Naive B cell (primary cell): ENCODE measurements around the gene MRPS14. TPM values are rescaled to one million over a fixed set of nuclear protein-coding genes. Genes with fewer than 3 reads are reported as not detected.
A peak's percentile ranks its signal among the peaks of the same experiment; 100 is the strongest.
"Not testable (repeated sequence)": the region's sequence is repeated elsewhere in the genome, so short reads cannot be mapped to it uniquely, and the experiment has no call there.

Source experiments
- ATAC-seq, 2 donors: fragments of 150-1000 bp; cut with Tn5 transposase; 2 replicates each; pipeline ENCODE4 v1.10.0; 2021; ENCODE audit warnings: low read depth in 2 of 2, mild to moderate bottlenecking in 2 of 2, moderate library complexity in 2 of 2
- DNase-seq: peaks from one replicate; pipeline ENCODE4 v3.0.0; 2022
- H3K27ac Mint-ChIP-seq, 6 donors: one replicate each; pipeline ENCODE4 v1.8.0; 2020 to 2022; ENCODE audit warnings: mild to moderate bottlenecking in 6 of 6, mixed read lengths in 6 of 6, moderate library complexity in 5 of 6, inconsistent platforms in 2 of 6
- H3K27me3 Mint-ChIP-seq, 3 donors: one replicate each; pipeline ENCODE4 v1.8.0; 2021 to 2022; ENCODE audit warnings: mixed read lengths in 3 of 3, mild to moderate bottlenecking in 1 of 3
- H3K36me3 Mint-ChIP-seq, 2 donors: one replicate each; pipeline ENCODE4 v1.8.0; 2020 to 2022; ENCODE audit warnings: mixed read lengths in 2 of 2, inconsistent platforms in 1 of 2, mild to moderate bottlenecking in 1 of 2
- H3K4me1 Mint-ChIP-seq, 3 donors: one replicate each; pipeline ENCODE4 v1.8.0; 2020 to 2022; ENCODE audit warnings: mixed read lengths in 3 of 3, inconsistent platforms in 1 of 3, mild to moderate bottlenecking in 1 of 3, moderate library complexity in 1 of 3
- H3K4me3 Mint-ChIP-seq, 8 donors: one replicate each; pipeline ENCODE4 v1.8.0; 2020 to 2022; ENCODE audit warnings: mild to moderate bottlenecking in 8 of 8, mixed read lengths in 8 of 8, moderate library complexity in 8 of 8, inconsistent platforms in 2 of 8
- H3K9me3 Mint-ChIP-seq, 7 donors: one replicate each; pipeline ENCODE4 v1.8.0; 2020 to 2022; ENCODE audit warnings: mixed read lengths in 7 of 7, mild to moderate bottlenecking in 5 of 7, inconsistent platforms in 2 of 7, moderate library complexity in 1 of 7
- polyA plus RNA-seq, 6 donors: library from polyadenylated mRNA; unstranded; fragments of 300-500 nt; fragmentation: Illumina TruSeq; gene quantifications; one replicate each; pipeline ENCODE4 v1.2.3, GENCODE V29; 2021; ENCODE audit warnings: low read depth in 6 of 6

Gene MRPS14
- 10 to 100 TPM; 27.9 to 52.5 (median 43.0) TPM for polyA plus RNA-seq

DNA sequence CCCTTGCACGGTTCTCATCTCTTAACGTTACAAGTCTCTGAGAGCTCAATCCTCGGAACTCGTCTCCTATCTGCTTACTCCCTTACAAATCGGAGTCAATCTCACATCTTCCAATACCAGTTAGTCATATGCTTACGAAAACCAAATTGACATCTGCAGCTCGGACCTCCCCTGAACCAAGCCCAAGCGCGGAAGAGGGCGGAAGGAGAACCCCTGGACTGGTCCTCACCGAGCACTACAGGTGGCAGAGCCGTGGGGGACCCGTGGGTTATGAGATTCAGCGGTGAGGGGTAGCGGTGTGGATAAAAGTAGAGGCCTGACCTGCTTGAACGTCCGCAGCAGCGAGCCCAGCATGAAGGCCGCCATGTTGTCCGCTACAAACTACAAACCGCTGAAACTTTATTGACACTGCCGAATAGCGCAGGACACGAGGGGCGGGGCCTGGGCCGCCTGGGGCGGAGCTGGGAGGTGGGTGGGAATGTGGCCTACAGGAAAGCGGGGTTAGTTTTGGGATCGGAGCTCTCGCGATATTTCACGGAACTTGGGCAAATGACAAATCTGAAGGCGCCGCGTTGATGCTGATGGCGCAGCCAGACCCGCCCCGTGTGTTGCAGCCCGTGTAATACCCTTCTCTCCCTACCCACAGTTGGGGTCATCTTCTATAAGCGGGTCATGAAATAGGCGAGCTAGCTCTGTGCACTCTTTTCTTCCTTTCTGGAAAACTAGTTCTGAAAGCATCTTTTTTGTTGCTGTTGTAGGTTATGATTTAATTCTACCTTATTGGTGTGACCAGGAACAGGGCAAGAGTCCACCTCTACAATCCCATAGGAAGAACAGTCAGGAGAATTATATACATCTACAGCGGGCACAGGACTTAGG, at the start of gene MRPS14:
MRPS14 (minus strand) TSS at position 383 of the 879 bp plus-strand sequence; CDS start at position 366, 17 bp downstream.
- peaks cover 0 to 6% (median 0%) of the 10 kb centered on the region in 7 donors for H3K9me3 Mint-ChIP-seq
- H3K4me3 Mint-ChIP-seq, result peak within 1 kb of the TSS; percentile 89 to 100 (median 95)
- peak within 1 kb of the TSS; percentile 77 to 99 (median 94) for H3K27ac Mint-ChIP-seq
- no peaks in the 10 kb centered on the region for H3K36me3 Mint-ChIP-seq
- peaks cover 27 to 35% (median 28%) of the 10 kb centered on the region in 3 donors for H3K4me1 Mint-ChIP-seq
- ATAC-seq (peak; percentile 91 to 93), DNase-seq (peak; percentile 96)
- H3K27me3 Mint-ChIP-seq, result no peaks in the 10 kb centered on the region

DNA sequence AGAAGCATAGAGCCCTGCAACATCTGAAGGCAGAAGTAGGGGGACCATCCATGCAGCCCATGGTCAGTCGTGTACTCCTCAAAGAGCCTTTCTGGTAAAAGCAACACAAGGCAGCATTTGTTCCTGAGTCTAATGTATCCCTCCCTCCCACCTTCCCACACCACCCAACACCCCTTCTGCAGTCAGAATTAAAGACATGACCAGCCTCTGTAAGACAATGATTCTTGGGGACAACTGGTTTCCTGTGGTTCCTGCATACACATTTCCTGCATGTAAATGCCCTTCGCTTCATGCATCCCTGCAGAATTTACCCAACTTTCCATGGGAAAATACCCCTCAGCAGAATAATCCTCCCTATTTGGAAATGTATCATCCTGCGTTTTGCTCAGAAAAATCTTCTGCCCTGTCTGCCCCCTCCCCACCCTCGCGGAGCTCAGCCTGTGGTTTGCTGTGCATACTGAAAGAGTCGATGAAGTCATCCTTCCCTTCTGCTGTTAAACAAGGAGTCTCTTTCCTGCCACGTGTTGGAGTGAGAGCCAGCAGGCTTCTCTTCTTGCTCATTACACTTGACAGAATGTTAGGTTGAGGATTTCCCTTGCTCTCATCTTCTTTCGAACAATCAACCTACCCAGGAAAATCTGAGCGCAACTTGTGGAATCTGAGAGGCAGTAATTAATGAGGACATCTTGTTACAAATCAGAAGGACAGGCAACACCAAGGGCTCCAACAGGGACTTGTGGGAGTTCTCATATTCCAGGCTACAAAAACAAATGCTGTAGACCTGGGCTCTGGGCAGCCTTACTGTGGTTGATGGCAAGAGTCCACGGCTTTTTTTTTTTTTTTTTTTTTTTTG, 49.1 kb upstream of the MRPS14 start:
- DNase-seq, result no peak
- H3K27me3 Mint-ChIP-seq, result peaks cover 32 to 51% (median 38%) of the 10 kb centered on the region in 3 donors
- H3K27ac Mint-ChIP-seq, result peak overlapping the region in 2 of 6 donors; percentile 16 to 53
- H3K4me1 Mint-ChIP-seq, result peaks cover 0 to 7% (median 5%) of the 10 kb centered on the region in 3 donors
- ATAC-seq, result no peak
- H3K9me3 Mint-ChIP-seq, result no peaks in the 10 kb centered on the region
- H3K4me3 Mint-ChIP-seq, result peak overlapping the region in 2 of 8 donors; percentile 45 to 54
- H3K36me3 Mint-ChIP-seq, result no peaks in the 10 kb centered on the region

DNA sequence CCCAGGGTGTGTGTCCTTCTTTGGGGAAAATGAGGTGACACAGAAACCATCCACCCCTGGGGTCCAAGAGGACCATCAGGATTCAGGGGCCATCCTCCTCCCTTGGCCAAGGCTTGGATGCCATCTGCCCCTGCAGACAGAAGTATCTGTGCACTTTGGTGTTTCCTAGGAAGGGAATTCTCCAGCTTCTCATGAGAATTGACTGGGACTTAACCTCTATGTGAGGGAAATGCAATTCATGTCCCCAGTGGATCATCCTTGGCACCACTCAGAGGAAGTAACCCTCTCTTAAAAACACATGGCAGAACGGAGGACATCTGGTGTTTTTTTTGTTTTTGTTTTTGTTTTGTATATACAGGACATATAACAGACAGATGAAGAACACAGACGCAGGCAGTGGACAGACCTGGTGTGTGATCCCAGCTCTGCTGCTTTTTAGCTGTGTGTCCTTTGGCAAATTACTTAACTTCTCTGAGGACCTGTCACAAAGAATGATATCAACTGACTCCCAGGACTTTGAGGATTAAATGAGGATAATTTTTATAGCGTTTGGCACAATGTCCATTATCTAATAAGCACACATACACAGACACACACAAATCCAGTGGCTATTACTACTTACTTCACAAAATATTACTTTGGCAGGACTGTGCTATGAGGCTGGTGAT, 48.2 kb upstream of the MRPS14 start:
- ATAC-seq (no peak), DNase-seq (no peak)
- Mint-ChIP-seq H3K27ac (no peak overlapping the region), H3K27me3 (peaks cover 27 to 53% (median 38%) of the 10 kb centered on the region in 3 donors), H3K9me3 (no peaks in the 10 kb centered on the region), H3K36me3 (no peaks in the 10 kb centered on the region), H3K4me3 (no peak overlapping the region), H3K4me1 (peaks cover 0 to 7% (median 5%) of the 10 kb centered on the region in 3 donors)

DNA sequence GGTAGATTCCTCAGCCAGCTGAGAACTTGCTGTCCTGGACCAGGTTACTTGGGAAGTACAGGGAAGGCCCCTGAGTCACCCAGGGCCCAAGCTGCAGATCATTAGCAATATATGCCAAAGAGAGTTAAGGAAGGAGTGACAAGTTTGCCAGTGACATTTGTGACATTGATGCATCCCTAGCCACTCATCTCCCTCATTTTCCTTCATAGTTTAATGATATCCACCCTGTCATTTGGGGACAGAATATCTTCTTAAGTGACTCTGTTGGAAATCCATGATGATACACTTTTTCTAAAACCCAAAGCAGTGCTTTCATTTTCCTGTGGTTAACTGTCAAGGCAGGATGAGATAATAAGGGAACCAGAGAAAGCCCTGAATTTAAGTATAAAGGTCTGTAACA, 47.6 kb upstream of the MRPS14 start:
- Mint-ChIP-seq H3K27me3 (peaks cover 26 to 53% (median 44%) of the 10 kb centered on the region in 3 donors), H3K9me3 (no peaks in the 10 kb centered on the region)

DNA sequence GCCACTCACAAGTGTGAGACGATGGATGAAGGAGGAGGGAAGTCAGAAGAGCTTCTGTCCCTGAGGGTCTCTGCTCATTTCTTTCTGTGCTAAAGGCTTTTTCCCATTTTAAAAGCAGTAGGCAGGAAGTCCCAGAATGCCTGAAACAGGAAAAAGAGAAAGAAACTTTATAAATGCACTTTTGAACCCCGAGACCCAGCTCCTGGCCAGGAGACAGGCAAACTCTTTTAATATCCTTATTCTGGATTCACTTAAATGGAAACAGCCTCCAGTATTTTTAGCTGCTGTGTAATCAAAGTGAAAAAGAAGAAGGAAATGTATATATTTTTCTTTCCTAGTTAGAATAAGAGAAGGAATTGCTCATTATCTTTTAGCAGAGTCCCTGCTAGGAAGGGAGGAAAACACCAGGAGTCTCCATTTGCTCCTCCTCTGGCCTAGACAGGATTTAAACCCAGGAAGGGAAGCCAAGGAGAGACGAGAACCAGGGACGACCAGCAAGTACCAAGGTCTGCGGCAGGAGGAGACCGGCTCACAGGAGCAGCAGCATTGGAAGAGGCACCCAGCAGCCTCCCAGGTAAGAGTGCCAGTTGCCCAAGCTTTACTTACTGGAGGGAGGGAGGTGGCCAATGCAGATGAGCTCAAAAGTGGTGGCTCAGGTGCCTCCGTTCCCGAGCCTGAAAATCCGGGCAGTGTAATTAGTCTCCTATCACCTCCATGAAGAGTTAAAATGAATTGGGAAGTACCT, 44.3 kb upstream of the MRPS14 start, which contains the start of gene TNN:
TNN (plus strand) TSS at position 472 of the 745 bp plus-strand sequence. CDS start 9,586 bp downstream, outside the sequence.
- DNase-seq, result no peak
- Mint-ChIP-seq H3K27ac (peak within 1 kb of the TSS in 2 of 6 donors; percentile 7 to 12), H3K27me3 (peaks cover 27 to 43% (median 29%) of the 10 kb centered on the region in 3 donors)

More for the DNA sequence above, 47.6 kb upstream of the MRPS14 start:
- Mint-ChIP-seq H3K27ac (no peak overlapping the region), H3K4me3 (no peak overlapping the region), H3K4me1 (peaks cover 0 to 7% (median 5%) of the 10 kb centered on the region in 3 donors), H3K36me3 (no peaks in the 10 kb centered on the region)
- ATAC-seq (no peak), DNase-seq (no peak)

DNA sequence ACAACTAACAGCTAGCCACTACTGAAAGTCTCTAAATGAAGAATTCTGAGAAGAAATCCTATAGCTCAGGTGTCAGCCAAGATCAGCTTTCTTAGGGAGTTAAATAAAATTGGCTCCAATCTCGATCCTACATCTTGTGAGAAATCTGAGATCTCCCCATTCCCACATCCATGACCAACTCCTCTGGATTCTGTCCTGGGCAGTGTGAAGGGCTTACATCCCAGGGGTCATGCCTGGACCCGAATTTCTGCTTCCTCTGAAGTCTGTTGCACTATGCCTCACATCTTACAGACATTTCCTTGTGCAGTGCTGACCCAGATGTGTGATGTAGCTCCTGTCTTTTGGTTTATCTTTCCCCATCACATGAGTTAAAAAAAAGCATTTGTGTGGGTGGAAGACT, 39.6 kb upstream of the MRPS14 start:
- Mint-ChIP-seq H3K27ac (no peak overlapping the region), H3K4me1 (no peaks in the 10 kb centered on the region), H3K27me3 (peaks cover 11 to 25% (median 13%) of the 10 kb centered on the region in 3 donors)

More for the DNA sequence above, 44.3 kb upstream of the MRPS14 start, which contains the start of gene TNN:
- Mint-ChIP-seq H3K9me3 (no peaks in the 10 kb centered on the region), H3K4me3 (peak within 1 kb of the TSS in 1 of 8 donors; percentile 78), H3K36me3 (no peaks in the 10 kb centered on the region), H3K4me1 (peaks cover 0 to 4% (median 4%) of the 10 kb centered on the region in 3 donors)
- no peak for ATAC-seq

DNA sequence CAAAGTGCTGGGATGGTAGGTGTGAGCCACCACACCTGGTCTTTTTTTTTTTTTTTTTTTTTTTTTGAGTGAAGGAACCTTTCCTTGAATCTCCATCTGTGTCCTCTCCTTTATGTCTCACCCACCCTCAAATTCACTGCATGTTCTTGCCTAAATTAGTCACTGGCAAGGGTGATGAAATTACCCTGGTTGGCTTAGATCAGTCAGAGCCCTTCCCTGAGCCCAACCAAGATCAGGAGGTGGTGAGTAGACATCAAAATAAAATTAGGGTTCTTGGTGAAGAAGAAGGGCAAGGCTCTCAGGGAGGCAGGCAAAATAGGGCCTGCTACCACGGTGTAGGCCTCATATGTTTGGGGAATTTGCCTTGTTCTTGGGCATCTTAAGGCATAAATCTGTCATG, 39.1 kb upstream of the MRPS14 start:
- peaks cover 13 to 24% (median 16%) of the 10 kb centered on the region in 3 donors for H3K27me3 Mint-ChIP-seq
- no peak for ATAC-seq

More for the DNA sequence above, 39.6 kb upstream of the MRPS14 start:
- DNase-seq (no peak), ATAC-seq (no peak)
- Mint-ChIP-seq H3K36me3 (no peaks in the 10 kb centered on the region), H3K9me3 (peaks cover 0 to 13% (median 7%) of the 10 kb centered on the region in 7 donors), H3K4me3 (no peak overlapping the region)

DNA sequence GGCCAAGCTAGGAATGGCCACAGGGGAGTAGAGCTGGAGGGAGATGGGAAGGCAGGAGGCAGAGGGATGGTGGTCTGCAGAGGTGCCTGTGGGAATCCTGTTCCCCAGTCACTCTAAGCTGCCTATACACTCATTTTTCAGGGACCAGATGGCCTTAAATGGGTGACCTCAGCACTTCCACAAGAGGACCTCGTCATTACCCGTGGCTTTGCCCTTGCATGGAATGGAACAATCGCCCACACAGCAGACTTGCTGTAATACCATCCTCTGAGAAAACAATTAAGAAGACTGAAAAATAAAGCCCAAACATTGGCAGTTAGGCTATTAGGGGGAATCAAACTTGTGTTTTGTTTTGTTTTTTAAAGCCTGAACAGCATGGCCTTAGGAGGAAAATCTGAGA, 31.5 kb upstream of the MRPS14 start:
- peaks cover 25 to 59% (median 57%) of the 10 kb centered on the region in 3 donors for H3K27me3 Mint-ChIP-seq
- H3K4me3 Mint-ChIP-seq, result no peak overlapping the region
- H3K27ac Mint-ChIP-seq, result no peak overlapping the region
- no peak for DNase-seq
- no peaks in the 10 kb centered on the region for H3K4me1 Mint-ChIP-seq
- no peak for ATAC-seq
- peaks cover 0 to 23% (median 16%) of the 10 kb centered on the region in 7 donors for H3K9me3 Mint-ChIP-seq
- no peaks in the 10 kb centered on the region for H3K36me3 Mint-ChIP-seq

More for the DNA sequence above, 39.1 kb upstream of the MRPS14 start:
- H3K4me1 Mint-ChIP-seq, result no peaks in the 10 kb centered on the region
- H3K27ac Mint-ChIP-seq, result no peak overlapping the region
- no peak for DNase-seq
- no peak overlapping the region for H3K4me3 Mint-ChIP-seq
- no peaks in the 10 kb centered on the region for H3K36me3 Mint-ChIP-seq
- peaks cover 0 to 19% (median 9%) of the 10 kb centered on the region in 7 donors for H3K9me3 Mint-ChIP-seq

DNA sequence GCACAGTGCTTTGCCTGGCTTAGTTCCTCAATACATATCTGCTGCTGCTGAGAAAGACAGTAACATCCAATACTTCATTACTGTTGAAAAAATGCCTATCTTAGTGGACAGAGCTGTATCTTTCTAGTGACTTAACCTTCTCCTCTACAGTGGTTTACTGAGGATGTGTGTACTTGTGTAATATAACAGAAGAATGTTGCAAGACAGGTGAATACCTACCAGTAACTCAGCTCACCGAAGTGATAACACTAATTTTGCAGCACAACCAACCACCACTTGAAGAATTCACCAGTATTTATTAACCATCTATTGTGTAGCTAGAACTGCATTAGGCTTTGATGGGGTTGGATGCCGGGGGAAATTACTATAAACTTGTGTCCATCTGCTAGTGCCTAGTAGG, 27.8 kb upstream of the MRPS14 start:
- no peak for ATAC-seq
- peaks cover 36 to 70% (median 67%) of the 10 kb centered on the region in 3 donors for H3K27me3 Mint-ChIP-seq
- H3K9me3 Mint-ChIP-seq, result peaks cover 0 to 3% (median under 1%) of the 10 kb centered on the region in 7 donors
- DNase-seq, result no peak
- H3K27ac Mint-ChIP-seq, result no peak overlapping the region
- no peaks in the 10 kb centered on the region for H3K4me1 Mint-ChIP-seq
- H3K4me3 Mint-ChIP-seq, result no peak overlapping the region
- peaks cover 0 to 1% of the 10 kb centered on the region in 2 donors for H3K36me3 Mint-ChIP-seq

DNA sequence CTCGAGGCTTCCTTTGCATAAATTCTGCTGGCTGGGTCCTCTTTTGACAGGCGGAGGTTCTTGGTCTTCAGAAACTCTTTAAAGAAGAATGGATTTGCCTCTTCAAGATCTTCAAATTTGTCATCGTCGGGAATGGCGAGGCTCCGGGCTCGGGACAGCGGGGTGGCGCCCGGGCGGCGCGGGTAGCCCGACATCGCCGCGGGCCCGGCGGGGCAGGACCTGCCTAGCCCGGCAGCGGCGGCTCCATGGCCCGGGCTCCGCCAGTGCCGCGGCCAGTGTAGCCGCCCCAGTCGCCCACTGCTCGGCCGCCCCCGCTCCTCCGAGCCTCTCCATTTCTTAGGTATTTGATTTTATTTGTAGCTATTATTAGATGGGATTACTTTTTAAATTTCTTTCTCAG, 22.3 kb upstream of the MRPS14 start:
- DNase-seq (no peak), ATAC-seq (no peak)
- peaks cover 0 to 5% (median 2%) of the 10 kb centered on the region in 7 donors for H3K9me3 Mint-ChIP-seq
- H3K27ac Mint-ChIP-seq, result no peak overlapping the region
- peaks cover 16 to 42% (median 39%) of the 10 kb centered on the region in 3 donors for H3K27me3 Mint-ChIP-seq
- no peaks in the 10 kb centered on the region for H3K4me1 Mint-ChIP-seq
- H3K4me3 Mint-ChIP-seq, result no peak overlapping the region
- peaks cover 0 to 4% of the 10 kb centered on the region in 2 donors for H3K36me3 Mint-ChIP-seq

DNA sequence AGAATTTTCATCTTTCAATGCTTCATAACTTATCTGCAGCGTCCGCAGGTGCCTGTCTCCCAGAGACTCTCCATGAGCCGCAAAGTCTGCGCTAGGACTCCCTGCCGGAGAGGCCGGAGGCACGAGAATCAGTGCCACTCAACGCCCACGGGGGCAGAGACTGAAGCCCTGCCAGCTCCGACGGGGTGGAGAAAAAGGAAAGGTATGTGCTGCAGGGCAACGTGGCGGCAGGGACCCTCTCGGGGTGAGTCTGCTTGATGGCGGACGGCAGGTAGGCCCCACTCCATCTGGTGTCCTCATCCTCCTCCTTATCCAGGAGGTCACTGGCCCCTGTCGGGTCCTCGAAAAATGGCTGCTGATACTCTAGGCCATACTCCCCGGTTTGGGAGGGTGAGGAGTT, 21.9 kb upstream of the MRPS14 start:
- no peak for DNase-seq
- Mint-ChIP-seq H3K27ac (peak overlapping the region in 1 of 6 donors; percentile 58), H3K4me1 (no peaks in the 10 kb centered on the region), H3K27me3 (peaks cover 16 to 42% (median 39%) of the 10 kb centered on the region in 3 donors), H3K4me3 (no peak overlapping the region), H3K9me3 (peaks cover 0 to 5% (median 2%) of the 10 kb centered on the region in 7 donors), H3K36me3 (peaks cover 0 to 4% of the 10 kb centered on the region in 2 donors)
- ATAC-seq, result no peak

DNA sequence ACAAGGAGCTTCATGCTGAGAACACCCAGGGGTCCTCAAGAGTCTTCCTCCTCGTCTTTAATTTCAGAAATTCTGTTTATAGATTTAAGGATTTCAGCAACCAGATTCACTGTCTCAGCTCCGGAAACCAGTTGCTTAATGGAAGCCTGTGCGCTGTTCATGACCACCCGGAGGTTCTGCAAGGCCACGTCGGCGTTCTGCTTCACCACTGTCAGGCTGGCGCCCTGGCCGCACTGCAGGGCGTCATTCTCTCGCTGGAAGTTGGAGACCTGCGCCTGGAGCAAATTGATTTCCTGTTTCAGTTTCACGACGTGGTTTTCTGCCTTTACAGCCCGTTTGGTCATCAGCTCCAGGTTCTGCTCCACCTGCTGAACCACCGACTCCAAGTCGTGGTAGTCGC, 21.4 kb upstream of the MRPS14 start:
- ATAC-seq, H3K4me3 Mint-ChIP-seq, H3K36me3 Mint-ChIP-seq, H3K27ac Mint-ChIP-seq, DNase-seq, H3K4me1 Mint-ChIP-seq, H3K9me3 Mint-ChIP-seq: not testable (repeated sequence)
- H3K27me3 Mint-ChIP-seq, result peaks cover 14 to 39% (median 39%) of the 10 kb centered on the region in 3 donors
